Panc1 (cell line): Measurements from ENCODE around the gene PTGIS.

Source experiments
- POLR2AphosphoS5 ChIP-seq: IDR thresholded peaks from 2 replicates; pipeline ENCODE4 v1.6.1; 2012; ENCODE audit warnings: mild to moderate bottlenecking, low read depth, low read length, moderate library complexity
- TF ChIP-seq, protein P1 (sequence below): fragments of 450-650 bp; IDR thresholded peaks from 2 replicates; pipeline ENCODE4 v1.5.1; 2017; ENCODE audit warnings: mild to moderate bottlenecking
- TF ChIP-seq, protein P2 (sequence below), 2 experiments: IDR thresholded peaks; 2 replicates each; pipeline ENCODE4 v1.6.1; 2011 to 2012; ENCODE audit warnings: low read depth in 2 of 2, control low read depth in 1 of 2, low read length in 1 of 2, mild to moderate bottlenecking in 1 of 2, moderate library complexity in 1 of 2; ENCODE audit not compliant: insufficient read depth in 1 of 2

DNA sequence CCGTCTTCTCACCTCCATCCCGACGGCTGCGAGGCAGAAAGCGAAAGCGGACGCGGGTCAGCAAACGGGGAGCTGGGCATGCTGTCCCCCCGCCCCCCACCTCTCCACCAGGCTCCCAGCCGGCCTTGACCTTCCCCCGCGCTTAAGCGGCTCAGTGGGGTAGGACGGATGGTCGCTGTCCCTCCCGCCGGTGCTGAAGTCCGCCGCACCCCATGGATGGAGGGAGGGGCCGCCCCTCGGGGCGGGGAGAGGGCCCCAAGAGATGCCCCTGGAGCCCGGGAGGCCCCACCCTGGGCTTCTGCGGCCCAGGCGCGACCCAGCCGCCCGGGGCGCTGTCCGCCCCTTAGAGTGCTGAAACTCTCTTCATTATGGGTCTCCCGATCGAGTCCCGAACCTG is 85.3 kb downstream of the PTGIS start, which contains the start of gene KCNB1:
- TF ChIP-seq, protein P1, sequence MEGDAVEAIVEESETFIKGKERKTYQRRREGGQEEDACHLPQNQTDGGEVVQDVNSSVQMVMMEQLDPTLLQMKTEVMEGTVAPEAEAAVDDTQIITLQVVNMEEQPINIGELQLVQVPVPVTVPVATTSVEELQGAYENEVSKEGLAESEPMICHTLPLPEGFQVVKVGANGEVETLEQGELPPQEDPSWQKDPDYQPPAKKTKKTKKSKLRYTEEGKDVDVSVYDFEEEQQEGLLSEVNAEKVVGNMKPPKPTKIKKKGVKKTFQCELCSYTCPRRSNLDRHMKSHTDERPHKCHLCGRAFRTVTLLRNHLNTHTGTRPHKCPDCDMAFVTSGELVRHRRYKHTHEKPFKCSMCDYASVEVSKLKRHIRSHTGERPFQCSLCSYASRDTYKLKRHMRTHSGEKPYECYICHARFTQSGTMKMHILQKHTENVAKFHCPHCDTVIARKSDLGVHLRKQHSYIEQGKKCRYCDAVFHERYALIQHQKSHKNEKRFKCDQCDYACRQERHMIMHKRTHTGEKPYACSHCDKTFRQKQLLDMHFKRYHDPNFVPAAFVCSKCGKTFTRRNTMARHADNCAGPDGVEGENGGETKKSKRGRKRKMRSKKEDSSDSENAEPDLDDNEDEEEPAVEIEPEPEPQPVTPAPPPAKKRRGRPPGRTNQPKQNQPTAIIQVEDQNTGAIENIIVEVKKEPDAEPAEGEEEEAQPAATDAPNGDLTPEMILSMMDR: no peak
- TF ChIP-seq POLR2AphosphoS5: no peak
- TF ChIP-seq, protein P2, sequence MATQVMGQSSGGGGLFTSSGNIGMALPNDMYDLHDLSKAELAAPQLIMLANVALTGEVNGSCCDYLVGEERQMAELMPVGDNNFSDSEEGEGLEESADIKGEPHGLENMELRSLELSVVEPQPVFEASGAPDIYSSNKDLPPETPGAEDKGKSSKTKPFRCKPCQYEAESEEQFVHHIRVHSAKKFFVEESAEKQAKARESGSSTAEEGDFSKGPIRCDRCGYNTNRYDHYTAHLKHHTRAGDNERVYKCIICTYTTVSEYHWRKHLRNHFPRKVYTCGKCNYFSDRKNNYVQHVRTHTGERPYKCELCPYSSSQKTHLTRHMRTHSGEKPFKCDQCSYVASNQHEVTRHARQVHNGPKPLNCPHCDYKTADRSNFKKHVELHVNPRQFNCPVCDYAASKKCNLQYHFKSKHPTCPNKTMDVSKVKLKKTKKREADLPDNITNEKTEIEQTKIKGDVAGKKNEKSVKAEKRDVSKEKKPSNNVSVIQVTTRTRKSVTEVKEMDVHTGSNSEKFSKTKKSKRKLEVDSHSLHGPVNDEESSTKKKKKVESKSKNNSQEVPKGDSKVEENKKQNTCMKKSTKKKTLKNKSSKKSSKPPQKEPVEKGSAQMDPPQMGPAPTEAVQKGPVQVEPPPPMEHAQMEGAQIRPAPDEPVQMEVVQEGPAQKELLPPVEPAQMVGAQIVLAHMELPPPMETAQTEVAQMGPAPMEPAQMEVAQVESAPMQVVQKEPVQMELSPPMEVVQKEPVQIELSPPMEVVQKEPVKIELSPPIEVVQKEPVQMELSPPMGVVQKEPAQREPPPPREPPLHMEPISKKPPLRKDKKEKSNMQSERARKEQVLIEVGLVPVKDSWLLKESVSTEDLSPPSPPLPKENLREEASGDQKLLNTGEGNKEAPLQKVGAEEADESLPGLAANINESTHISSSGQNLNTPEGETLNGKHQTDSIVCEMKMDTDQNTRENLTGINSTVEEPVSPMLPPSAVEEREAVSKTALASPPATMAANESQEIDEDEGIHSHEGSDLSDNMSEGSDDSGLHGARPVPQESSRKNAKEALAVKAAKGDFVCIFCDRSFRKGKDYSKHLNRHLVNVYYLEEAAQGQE (IDR thresholded peaks at IDR 0.05; ENCODE audit: insufficient read depth in 1 of 2, low read depth in 2 of 2, low read length in 1 of 2): peak; percentile 96 to 97
